Measurements from ENCODE around the gene TCF4.

DNA sequence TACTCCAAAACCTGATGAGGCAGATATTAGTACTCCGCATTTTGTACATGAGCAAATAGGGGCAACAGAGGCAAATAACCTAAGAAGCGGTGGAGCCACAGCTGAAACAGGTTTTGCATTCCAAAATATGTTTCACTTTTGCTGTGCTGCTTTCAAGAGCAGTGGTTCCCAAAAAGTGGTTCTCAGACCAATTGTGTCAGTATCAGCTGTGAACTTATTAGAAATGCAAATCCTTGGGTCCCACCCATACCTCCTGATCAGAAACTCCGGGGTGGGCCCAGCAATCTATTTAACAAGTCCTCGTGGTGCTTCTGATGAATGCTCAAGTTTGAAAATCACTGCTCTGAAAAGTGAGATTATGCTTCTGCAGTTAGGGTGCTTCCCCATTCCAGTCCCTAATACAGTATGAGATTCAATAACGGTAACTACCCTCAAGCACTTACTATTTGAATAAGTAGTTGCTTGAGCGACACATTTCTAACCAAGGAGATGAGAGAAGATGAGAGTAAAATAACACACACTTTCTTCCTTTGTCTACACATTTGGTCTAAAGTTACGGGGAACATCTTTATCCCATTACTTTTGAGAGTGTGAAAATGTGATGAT lies 17.8 kb upstream of the TCF4 start:
- TF ChIP-seq, protein P1, sequence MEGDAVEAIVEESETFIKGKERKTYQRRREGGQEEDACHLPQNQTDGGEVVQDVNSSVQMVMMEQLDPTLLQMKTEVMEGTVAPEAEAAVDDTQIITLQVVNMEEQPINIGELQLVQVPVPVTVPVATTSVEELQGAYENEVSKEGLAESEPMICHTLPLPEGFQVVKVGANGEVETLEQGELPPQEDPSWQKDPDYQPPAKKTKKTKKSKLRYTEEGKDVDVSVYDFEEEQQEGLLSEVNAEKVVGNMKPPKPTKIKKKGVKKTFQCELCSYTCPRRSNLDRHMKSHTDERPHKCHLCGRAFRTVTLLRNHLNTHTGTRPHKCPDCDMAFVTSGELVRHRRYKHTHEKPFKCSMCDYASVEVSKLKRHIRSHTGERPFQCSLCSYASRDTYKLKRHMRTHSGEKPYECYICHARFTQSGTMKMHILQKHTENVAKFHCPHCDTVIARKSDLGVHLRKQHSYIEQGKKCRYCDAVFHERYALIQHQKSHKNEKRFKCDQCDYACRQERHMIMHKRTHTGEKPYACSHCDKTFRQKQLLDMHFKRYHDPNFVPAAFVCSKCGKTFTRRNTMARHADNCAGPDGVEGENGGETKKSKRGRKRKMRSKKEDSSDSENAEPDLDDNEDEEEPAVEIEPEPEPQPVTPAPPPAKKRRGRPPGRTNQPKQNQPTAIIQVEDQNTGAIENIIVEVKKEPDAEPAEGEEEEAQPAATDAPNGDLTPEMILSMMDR (IDR thresholded peaks at IDR 0.05): no peak
- TF ChIP-seq POLR2A (IDR thresholded peaks at IDR 0.05): no peak
